DMS 273 (cell line): ENCODE measurements around the gene UACA.
"Not testable (repeated sequence)": the region's sequence is repeated elsewhere in the genome, so short reads cannot be mapped to it uniquely, and the experiment has no call there.

Source experiments
- DNase-seq: peaks from one replicate; lab custom pipeline; 2025; ENCODE audit not compliant: unreplicated experiment; lab: John Stamatoyannopoulos, UW

UACA gene

DNA sequence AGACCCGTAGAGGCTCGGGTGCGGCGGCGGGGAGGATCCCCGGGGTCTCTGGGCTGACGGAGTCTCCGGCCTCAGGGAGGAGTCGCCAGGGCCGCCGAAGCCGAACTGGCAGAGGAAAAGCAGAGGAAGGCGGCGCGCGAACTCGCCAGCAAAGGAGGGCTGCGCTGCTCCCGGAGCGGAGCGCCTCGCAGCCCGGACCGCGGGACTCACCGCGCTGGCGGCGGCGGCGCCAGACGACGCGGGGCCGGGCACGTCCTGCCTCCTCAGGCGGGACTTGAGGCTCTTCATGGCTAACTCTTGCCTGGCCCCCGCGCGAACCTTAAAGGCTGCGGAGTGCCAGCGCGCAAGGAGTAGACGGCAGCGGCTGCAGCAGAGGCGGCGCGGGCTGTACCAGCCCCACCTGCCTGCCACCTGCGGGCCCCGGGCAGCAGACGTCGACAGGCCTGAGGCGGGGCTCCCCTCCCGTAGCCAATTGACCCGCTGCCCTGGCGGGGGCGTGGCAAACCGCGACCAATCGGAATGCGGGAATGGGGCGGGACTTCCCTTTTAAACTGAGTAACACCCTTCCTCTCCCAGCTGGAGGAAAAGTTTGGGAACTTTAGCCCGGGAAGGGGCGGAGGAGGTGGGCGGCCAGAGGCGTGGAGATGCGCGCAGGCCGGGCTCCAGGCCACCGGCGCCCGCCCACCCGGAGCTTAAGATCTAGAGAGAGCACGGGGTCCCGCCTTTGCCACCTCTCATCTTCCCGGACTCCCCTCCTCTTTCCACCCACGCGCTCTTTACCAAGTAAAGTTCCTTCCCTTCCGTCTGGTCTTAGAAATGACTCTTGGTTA is at the start of gene UACA:
TSS of gene UACA (minus strand) at position 439 of the 830 bp plus-strand sequence. CDS start at position 288, 151 bp downstream.
- peak; percentile 97 for DNase-seq

DNA sequence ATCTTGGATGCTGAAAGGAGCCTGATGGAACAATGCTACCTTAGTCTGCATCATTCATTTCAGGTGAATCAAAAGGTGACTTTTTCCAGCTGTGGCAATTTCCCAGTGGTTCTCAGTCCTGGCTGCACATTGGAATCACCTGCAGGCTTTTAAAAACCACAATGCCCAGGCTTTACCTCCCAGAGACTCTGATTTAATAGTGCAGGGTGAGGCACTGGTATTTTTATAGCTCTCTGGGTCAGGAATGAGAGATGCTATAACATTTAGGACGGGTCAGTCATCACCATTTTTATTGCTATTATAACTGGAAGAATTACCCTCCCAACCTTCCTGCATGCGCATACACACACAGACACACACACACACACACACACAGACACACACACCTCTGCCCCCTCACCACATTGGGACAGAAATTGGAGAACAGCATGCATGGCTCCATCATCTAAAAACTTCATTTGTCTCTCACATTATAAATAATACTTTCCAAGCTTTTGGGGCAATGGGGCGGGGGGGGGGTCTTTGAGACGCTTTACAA is 49.5 kb upstream of the UACA start:
- no peak for DNase-seq

DNA sequence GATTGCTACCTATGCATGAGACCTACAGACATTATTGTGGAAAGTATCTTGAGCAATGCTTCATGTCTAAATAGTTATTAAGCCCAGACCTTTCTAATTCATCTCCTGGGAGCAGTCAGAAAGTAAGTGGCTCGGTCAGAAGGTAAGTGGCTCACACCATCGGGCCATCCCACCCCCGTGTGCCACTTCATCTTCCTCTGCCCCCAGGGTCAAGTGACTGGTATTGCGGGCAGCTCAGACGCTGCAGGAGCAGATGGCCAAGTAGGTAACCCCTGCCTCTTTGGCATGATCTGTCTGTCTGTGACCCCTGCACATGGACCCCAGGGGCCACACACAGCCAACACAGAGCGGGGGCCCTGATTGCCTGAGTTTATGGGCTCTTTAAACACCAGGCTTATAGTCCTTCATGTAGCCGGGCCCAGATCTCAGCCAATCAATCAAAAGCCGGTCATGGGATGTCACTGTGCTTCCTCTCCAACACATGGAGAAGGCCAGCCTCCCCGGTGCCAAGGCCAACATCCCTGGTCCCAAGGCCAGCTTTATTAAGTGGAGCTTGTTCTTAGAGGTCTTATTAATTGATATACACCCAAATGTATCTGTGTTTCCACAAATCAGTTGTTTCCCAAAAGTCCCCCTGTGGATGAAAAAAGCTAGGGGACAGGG is 47.7 kb upstream of the UACA start:
- DNase-seq = no peak

DNA sequence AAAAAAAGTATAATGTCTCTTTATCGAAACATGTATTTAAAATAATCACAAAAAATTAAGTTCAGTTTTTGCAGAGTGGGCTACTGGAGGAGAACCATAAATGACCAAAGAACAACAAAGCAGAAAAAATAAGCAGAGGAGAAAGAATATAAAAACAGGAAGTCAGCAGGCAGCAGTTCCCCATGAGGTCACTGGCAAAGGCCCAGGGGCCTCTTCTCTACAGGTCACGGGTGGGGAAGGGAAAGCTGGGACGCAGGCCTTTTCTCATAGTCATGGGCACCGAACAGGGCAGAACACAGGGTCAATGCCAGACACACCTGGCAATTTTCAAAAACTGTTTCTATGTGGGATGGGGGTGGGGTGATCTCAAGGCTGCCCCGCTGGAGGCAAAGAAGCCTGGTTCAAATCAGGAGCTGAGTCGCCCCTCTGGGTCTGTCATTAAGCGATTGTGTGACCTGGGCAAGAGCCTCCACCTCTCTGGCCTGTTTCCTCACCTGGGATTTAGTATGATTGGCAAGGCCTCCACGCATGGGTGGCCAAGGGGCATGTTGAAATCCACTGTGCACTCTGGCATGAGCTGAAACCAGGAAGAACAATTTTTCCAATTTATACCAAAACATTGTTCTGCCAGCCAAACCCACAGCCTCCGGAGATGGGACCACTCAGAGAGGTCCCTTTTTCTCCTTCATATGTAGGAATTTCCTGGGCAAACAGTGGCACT is 43.8 kb upstream of the UACA start:
- DNase-seq = no peak

- DNase-seq = not testable (repeated sequence)
Observed at GRCh38 chr15:70804388-70804787, 41.0 kb upstream of the UACA start.

DNA sequence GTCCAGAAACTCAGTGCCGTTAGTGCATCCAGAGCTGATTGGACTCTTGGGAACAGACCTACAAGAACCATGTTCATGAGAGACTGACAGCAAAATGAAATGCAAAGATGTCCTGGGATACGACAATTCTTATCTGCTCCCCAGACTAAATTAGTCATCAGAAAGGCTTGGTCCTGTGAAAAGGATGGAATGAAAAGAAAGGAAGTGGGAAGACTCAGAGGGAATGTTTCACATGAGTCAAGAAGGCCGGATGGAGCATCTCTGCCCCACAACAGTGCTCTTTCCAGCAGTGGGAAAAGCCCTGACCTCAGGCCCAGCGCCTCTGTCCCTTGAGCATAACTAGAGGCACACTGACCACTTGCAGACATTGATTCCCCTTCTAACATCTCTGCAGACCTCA is 39.3 kb upstream of the UACA start:
- DNase-seq = no peak

- no peak for DNase-seq
Observed at GRCh38 chr15:70801109-70801508, 37.8 kb upstream of the UACA start.

DNA sequence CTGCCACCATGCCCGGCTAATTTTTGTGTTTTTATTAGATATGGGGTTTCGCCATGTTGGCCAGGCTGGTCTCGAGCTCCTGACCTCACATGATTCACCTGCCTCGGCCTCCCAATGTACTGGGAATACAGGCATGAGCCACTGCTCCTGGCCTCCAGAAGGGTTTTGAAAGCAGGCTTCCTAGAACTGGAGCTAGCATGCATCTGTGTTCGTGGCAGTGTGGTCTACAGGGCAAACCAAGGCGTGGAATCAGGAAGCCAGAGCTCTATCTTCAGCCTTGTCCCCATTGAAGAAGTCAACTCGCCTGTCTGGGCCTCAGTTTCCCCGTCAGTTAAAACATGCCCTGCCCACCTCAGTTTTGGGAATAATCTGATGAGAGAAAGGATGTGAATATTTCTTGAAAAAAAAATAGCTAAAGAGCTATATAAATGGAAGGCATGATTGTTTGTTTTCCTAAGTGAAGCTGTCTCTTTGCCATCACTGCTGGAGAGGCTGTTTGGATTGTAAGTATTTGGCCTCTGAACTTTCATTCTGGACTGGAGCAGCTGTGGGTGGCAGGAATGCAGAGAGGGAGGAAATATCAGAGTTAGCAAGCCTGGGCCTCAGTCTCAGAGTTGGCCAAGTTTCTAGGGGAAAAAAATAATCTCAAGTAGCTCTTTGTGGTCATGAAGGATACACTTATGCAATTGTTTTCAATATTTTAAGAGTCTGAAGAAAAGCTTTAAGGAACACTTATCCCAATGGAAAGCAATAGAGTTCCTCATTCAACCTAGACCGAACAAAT is 36.5 kb upstream of the UACA start:
- no peak for DNase-seq

DNA sequence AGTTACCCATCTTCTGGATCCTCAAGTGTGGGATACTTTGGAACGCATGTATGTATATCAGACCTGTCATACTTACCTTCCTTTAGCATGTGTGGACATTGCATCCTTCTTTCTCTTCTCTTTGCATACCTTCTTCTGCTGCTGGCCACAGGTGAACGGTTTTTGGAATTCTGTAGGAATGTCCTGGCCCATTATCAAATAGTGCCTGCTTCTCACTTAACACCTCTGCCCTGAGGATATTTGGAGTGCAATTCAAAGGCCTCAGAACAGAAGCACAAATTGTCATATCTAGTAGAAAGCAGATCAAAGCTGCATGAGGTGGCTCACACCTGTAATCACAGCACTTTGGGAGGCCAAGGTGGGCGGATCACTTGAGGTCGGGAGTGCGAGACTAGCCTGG is 34.1 kb upstream of the UACA start:
- DNase-seq = no peak

GRCh38 chr15:70796516-70797310 is 33.4 kb upstream of the UACA start:
- DNase-seq = no peak

DNA sequence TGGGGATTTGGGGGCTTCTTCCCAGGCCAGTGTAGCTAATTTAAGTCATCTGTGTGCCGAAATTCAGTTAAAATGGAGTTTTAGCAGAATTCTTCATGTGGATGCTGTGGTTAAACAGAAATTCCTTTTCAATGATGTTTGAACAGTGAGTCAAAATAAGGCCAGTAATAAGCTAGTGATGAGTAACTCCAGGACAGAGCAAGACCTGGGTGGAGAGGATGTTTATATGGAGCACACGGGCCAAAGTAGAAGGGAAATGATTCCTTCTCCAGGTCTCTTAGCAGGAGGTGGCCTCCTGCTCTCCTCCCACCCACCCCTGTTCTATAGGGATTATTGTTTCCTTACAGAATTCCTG is 31.9 kb upstream of the UACA start:
- no peak for DNase-seq

GRCh38 chr15:70794596-70795310 is 31.4 kb upstream of the UACA start:
- no peak for DNase-seq

- no peak for DNase-seq
Observed at GRCh38 chr15:70793694-70794093, 30.3 kb upstream of the UACA start.

DNA sequence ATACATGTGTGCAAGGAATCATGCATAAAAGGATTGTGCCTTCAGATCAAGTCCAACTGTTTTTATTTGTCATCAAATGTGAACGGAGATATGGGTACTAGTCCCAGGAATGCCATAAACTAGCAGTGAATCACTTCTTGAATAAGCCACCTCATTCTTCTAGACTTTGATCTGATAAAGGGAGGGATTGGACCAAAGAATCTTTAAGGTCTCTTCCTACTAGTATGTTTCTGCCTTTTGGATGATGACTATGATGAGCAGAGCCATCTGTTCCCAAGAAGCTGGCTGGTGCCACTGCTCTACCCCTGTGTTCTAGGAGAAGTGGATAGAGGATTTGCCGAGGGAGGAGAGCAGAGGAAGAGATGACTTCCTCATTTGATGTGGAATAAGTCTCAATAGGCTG is 28.8 kb upstream of the UACA start:
- DNase-seq = no peak

DNA sequence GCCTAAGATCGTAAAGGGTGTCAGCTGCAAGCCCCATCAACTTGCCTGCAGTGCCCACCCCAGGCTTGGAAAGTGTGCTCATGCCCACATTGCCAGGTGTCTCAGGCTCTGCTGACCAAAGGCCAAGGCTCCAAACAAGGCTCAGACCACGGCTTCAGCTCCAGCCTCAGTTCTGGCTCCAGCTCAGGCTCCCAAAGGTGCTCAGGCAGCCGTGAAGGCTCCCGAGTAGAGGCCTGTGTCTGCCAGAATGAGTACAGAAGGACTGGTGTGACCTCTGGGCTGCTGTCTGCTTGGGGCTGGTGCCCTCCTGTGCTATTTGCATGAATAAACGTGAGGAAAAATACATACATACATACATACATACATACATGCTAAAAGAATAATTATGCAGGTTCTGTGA is 27.9 kb upstream of the UACA start:
- DNase-seq = no peak

GRCh38 chr15:70789213-70789612 is 25.9 kb upstream of the UACA start:
- no peak for DNase-seq

GRCh38 chr15:70788114-70789049 is 25.0 kb upstream of the UACA start:
- DNase-seq = no peak

DNA sequence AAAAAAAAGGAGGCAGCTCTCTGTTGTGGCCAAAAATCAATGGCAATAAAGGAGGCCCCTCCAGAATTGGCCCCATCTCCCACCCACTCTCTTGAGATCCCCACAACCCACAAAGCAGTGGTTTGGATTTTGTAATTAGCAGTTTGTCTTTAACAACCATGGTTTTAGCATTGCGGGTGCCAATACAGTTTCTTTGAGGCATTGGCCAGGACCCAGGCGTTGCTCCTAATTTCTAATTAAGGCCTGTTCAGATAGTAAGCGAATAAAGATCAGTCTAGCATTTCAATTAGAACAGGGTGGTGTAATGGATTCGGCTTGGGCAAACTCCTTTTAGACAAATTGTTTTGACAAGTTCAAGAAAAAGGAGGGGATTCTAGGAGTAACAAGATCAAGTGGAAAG is 23.6 kb upstream of the UACA start:
- DNase-seq = no peak
